OCI-LY3 (cell line): ENCODE measurements around the gene OR5C1.

ENCODE experiments used
- H2AFZ ChIP-seq: fragments of 200-600, 300-600 bp; shearing (Covaris generic); 2 replicates; pipeline ENCODE4 v1.6.0; 2014; ENCODE audit warnings: antibody characterized with exemption, low read depth, low read length
- H3K27ac ChIP-seq: fragments of 200-600, 300-600 bp; sonication (generic); 2 replicates; pipeline ENCODE4 v1.5.1; 2014; ENCODE audit warnings: mild to moderate bottlenecking, low read length, moderate library complexity, mixed read lengths
- H3K27me3 ChIP-seq: fragments of 200-600, 300-600 bp; sonication (generic); 2 replicates; pipeline ENCODE4 v1.6.1; 2014; ENCODE audit warnings: low read depth, low read length, mixed read lengths
- H3K36me3 ChIP-seq: fragments of 200-600, 300-600 bp; sonication (generic); replicated peaks from 2 replicates; pipeline ENCODE3; 2014; ENCODE audit warnings: low read depth, low read length, mixed read lengths
- H3K4me1 ChIP-seq: fragments of 300-600, 200-600 bp; sonication (generic); 2 replicates; pipeline ENCODE4 v1.6.1; 2014; ENCODE audit warnings: low read length, mixed read lengths
- H3K4me2 ChIP-seq: fragments of 200-600, 300-600 bp; sonication (generic); 2 replicates; pipeline ENCODE4 v1.6.1; 2014; ENCODE audit warnings: low read length, mixed read lengths
- H3K4me3 ChIP-seq: fragments of 300-600, 200-600 bp; sonication (generic); 2 replicates; pipeline ENCODE4 v1.5.1; 2014; ENCODE audit warnings: antibody characterized with exemption, mild to moderate bottlenecking, low read length, moderate library complexity
- H3K79me2 ChIP-seq: fragments of 300-600, 200-600 bp; shearing (Covaris generic); 2 replicates; pipeline ENCODE4 v1.6.1; 2014; ENCODE audit warnings: mild to moderate bottlenecking, low read length, mixed read lengths
- H3K9ac ChIP-seq: fragments of 300-600, 200-600 bp; shearing (Covaris generic); 2 replicates; pipeline ENCODE4 v1.6.0; 2014; ENCODE audit warnings: mild to moderate bottlenecking, low read length, moderate library complexity
- H3K9me3 ChIP-seq: fragments of 200-600, 300-600 bp; shearing (Covaris generic); 2 replicates; pipeline ENCODE4 v1.6.1; 2014; ENCODE audit warnings: low read length, mixed read lengths; ENCODE audit not compliant: insufficient read depth
- H4K20me1 ChIP-seq: fragments of 200-600, 300-600 bp; sonication (generic); 2 replicates; pipeline ENCODE4 v1.6.1; 2016; ENCODE audit warnings: low read length, mixed read lengths; ENCODE audit not compliant: insufficient read depth
- EZH2phosphoT487 ChIP-seq: fragments of 200-600 bp; shearing (Covaris generic); IDR thresholded peaks from 2 replicates; pipeline ENCODE4 v1.6.1; 2018; ENCODE audit warnings: antibody characterized with exemption, mixed run types, low read depth
- TF ChIP-seq, protein P1 (sequence below): fragments of 200-600, 300-600 bp; sonication (generic); IDR thresholded peaks from 2 replicates; pipeline ENCODE4 v1.5.1; 2014; ENCODE audit warnings: antibody characterized with exemption, low read length, low read depth

The OR5C1 gene

DNA sequence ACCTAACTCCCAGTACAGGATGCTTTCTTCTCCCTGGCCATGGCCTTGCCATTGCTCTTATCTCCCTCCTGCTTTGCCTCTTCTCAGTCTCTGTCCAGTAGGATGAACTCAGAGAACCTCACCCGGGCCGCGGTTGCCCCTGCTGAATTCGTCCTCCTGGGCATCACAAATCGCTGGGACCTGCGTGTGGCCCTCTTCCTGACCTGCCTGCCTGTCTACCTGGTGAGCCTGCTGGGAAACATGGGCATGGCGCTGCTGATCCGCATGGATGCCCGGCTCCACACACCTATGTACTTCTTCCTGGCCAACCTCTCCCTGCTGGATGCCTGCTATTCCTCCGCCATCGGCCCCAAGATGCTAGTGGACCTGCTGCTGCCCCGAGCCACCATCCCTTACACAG, at the start of gene OR5C1:
OR5C1 (plus strand) TSS at position 103 of the 400 bp plus-strand sequence; CDS start at position 103, 0 bp downstream.
- no peak within 1 kb of the TSS for H3K9ac ChIP-seq
- no peak for TF ChIP-seq EZH2phosphoT487
- TF ChIP-seq, protein P1, sequence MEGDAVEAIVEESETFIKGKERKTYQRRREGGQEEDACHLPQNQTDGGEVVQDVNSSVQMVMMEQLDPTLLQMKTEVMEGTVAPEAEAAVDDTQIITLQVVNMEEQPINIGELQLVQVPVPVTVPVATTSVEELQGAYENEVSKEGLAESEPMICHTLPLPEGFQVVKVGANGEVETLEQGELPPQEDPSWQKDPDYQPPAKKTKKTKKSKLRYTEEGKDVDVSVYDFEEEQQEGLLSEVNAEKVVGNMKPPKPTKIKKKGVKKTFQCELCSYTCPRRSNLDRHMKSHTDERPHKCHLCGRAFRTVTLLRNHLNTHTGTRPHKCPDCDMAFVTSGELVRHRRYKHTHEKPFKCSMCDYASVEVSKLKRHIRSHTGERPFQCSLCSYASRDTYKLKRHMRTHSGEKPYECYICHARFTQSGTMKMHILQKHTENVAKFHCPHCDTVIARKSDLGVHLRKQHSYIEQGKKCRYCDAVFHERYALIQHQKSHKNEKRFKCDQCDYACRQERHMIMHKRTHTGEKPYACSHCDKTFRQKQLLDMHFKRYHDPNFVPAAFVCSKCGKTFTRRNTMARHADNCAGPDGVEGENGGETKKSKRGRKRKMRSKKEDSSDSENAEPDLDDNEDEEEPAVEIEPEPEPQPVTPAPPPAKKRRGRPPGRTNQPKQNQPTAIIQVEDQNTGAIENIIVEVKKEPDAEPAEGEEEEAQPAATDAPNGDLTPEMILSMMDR = no peak
- no peak within 1 kb of the TSS for H3K4me3 ChIP-seq
- H3K27ac ChIP-seq = no peak within 1 kb of the TSS
- H3K79me2 ChIP-seq = no peaks in the 10 kb centered on the region
- no peaks in the 10 kb centered on the region for H3K9me3 ChIP-seq
- H4K20me1 ChIP-seq = no peaks in the 10 kb centered on the region
- H3K36me3 ChIP-seq = no peaks in the 10 kb centered on the region
- no peak within 1 kb of the TSS for H2AFZ ChIP-seq
- no peaks in the 10 kb centered on the region for H3K27me3 ChIP-seq
- H3K4me1 ChIP-seq = peaks cover 21% of the 10 kb centered on the region
- H3K4me2 ChIP-seq = no peak within 1 kb of the TSS

DNA sequence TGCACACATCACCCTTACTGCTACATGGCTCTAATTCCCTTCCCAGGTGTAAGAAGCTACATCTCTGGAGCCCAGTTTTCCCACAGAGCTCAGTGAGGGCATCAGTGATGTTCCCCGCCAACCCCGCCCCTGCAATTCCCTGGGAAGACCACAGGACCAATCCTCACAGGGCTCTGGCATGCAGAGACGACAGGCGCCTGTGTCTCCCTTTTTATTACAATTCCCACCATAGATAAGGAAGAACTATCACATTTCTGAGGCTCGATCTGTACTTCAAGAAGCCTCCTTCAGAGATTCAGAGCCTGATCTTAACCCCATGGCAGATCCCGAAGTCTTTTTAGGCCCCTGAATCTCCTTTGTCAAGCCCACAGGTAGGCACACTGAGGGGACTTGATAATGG, 46.7 kb upstream of the OR5C1 start, which contains the start of gene OR1L6:
OR1L6 (plus strand) TSS at position 301 of the 400 bp plus-strand sequence. CDS start 7,545 bp downstream, outside the sequence.
- H3K4me1 ChIP-seq = no peaks in the 10 kb centered on the region
- H3K27me3 ChIP-seq = peaks cover 12% of the 10 kb centered on the region
- no peak within 1 kb of the TSS for H3K4me3 ChIP-seq
- no peaks in the 10 kb centered on the region for H3K36me3 ChIP-seq
- no peak within 1 kb of the TSS for H3K27ac ChIP-seq
- TF ChIP-seq, protein P1 = no peak
- TF ChIP-seq EZH2phosphoT487 = no peak
- no peaks in the 10 kb centered on the region for H3K9me3 ChIP-seq
- H3K9ac ChIP-seq = no peak within 1 kb of the TSS
- no peak within 1 kb of the TSS for H3K4me2 ChIP-seq
- no peak within 1 kb of the TSS for H2AFZ ChIP-seq
- H3K79me2 ChIP-seq = no peaks in the 10 kb centered on the region
- no peaks in the 10 kb centered on the region for H4K20me1 ChIP-seq

DNA sequence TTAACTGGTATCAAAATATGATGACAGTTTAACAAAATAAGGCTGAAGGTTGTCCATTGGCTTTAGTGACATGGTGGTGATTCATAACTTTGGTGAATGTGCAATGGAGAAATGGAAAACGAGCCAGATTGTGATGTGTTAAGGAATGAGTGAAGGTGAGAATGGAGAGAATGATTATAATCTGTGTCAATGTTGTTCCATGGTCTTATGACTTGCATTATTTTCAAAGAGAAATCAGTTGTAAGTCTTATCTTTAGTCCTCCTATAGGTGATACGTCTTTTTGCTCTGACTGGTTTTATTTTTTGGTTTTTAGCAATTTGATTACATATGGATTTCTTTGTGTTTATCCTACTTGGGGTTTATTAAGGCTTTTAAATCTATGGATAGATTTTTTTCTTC, 33.9 kb upstream of the OR5C1 start:
- Histone ChIP-seq H3K36me3 (no peaks in the 10 kb centered on the region), H3K9me3 (0 out of 2 replicates have a peak, but pooled peaks cover 4% of the 10 kb centered on the region), H4K20me1 (no peaks in the 10 kb centered on the region), H2AFZ (no peak overlapping the region), H3K79me2 (no peaks in the 10 kb centered on the region), H3K27ac (no peak overlapping the region), H3K4me3 (no peak overlapping the region), H3K4me1 (no peaks in the 10 kb centered on the region), H3K27me3 (0 out of 2 replicates have a peak, but pooled peaks cover 2% of the 10 kb centered on the region), H3K9ac (no peak overlapping the region), H3K4me2 (no peak overlapping the region)
- TF ChIP-seq, protein P1 = no peak
- TF ChIP-seq EZH2phosphoT487 = no peak

DNA sequence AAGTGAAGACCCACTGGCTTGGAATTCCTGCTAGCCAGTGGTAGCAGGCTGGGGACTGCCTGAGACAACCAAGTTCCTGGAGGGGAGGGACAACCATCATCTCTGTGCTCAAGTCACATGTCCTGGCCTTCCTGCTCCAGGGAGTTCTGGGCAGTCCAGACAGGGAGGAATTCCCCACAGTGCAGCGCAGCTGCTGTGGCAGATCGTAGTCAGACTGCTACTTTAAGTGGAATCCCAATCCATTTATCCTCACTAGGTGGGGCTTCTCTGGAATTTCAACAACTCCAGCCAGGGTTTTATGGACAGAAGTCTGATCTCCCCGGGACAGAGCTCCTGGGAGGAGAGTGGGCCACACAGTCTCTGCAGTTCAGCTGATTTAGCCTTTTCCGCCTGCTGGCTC, 20.9 kb upstream of the OR5C1 start:
- H3K79me2 ChIP-seq = no peaks in the 10 kb centered on the region
- no peak overlapping the region for H3K27ac ChIP-seq
- 0 out of 2 replicates have a peak, but pooled peaks cover 7% of the 10 kb centered on the region for H3K27me3 ChIP-seq
- H3K4me1 ChIP-seq = no peaks in the 10 kb centered on the region
- H2AFZ ChIP-seq = no peak overlapping the region
- H3K9ac ChIP-seq = no peak overlapping the region
- no peak overlapping the region for H3K4me3 ChIP-seq
- TF ChIP-seq, protein P1 = no peak
- no peak for TF ChIP-seq EZH2phosphoT487
- no peaks in the 10 kb centered on the region for H3K36me3 ChIP-seq
- peaks cover 4% of the 10 kb centered on the region; the same call in 1 of the 2 replicates for H3K9me3 ChIP-seq
- no peak overlapping the region for H3K4me2 ChIP-seq
- H4K20me1 ChIP-seq = no peaks in the 10 kb centered on the region
